Measurements from ENCODE around the gene ZNF277. TPM values are rescaled to one million over a fixed set of nuclear protein-coding genes. Genes with fewer than 3 reads are reported as not detected.

Gene ZNF277
- total RNA-seq, 3 donors from 2014 or later = 30.8 to 38.3 (median 34.2) TPM

DNA sequence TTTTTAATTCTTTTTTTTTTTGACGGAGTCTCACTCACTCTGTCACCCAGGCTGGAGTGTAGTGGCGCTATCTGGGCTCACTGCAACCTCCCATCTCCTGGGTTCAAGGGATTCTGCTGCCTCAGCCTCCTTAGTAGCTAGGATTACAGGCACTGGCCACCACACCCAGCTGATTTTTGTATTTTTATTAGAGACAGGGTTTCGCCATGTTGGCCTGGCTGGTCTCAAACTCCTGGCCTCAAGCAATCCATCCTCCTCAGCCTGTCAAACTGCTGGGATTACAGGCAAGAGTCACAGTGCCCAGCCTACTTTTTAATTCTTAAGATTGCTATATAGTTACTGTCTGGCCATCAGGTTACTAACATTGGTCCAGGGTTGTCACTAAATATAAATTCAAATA lies 59.6 kb downstream of the ZNF277 start:
- no peaks in the 10 kb centered on the region for H3K4me1 ChIP-seq
- H3K27ac ChIP-seq = no peak overlapping the region
- intact Hi-C loops (cut with DNase I; ENCODE audit: low total_unique reads) = no loop called here
- no peaks in the 10 kb centered on the region for H3K36me3 ChIP-seq
- H3K4me3 ChIP-seq = no peak overlapping the region
- H3K27me3 ChIP-seq = no peaks in the 10 kb centered on the region
- no peaks in the 10 kb centered on the region for H3K9me3 ChIP-seq
- TF ChIP-seq POLR2AphosphoS5 (IDR thresholded peaks at IDR 0.05) (no peak), POLR2A (IDR thresholded peaks at IDR 0.05) (no peak), CTCF (IDR thresholded peaks at IDR 0.05) (no peak)
- DNase-seq (ENCODE audit: low spot score in 2 of 2) = no peak

GRCh38 chr7:112266595-112267270 lies 60.2 kb downstream of the ZNF277 start:
- DNase-seq (ENCODE audit: low spot score in 2 of 2) = no peak
- TF ChIP-seq CTCF (IDR thresholded peaks at IDR 0.05) = no peak
- no peak for TF ChIP-seq POLR2A (IDR thresholded peaks at IDR 0.05)
- intact Hi-C loops (cut with DNase I; ENCODE audit: low total_unique reads) = no loop called here
- no peaks in the 10 kb centered on the region for H3K4me1 ChIP-seq
- no peak overlapping the region for H3K4me3 ChIP-seq
- no peak overlapping the region for H3K27ac ChIP-seq
- H3K9me3 ChIP-seq = no peaks in the 10 kb centered on the region
- no peaks in the 10 kb centered on the region for H3K36me3 ChIP-seq
- no peaks in the 10 kb centered on the region for H3K27me3 ChIP-seq

DNA sequence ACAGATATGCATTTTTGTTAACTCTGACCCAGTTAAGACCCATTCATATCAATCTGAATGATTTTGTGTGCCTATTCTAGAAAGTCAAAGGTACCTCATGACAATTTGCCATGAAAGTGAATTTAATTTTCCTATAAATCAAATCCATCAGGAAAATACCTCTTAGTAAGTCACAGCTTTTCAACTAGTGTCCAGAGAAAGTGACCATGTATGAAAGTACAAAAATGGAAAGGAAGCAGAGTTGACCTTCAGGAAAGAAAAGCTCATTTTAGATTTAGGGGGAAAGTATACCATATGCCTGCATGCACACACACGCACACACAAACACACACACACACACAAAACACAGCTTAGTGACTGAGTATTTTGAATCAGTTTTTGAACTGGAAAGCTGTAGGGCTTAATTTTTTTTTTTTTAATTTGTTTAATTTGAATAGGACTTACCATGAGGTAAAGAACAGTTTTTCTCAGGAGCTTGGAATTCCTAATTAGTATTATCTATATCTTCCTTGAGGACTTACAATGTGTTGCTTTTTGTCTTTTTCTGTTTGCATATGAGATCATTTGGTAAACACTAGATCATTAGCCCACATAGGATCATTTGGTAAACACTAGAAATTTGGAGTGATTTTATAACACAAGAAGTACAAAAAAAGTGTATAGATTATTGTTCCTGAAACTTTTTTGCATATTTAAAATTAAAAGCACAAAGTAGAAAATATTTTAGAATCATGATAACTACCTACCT lies 61.6 kb downstream of the ZNF277 start:
- intact Hi-C loops (cut with DNase I; ENCODE audit: low total_unique reads) = no loop called here
- Histone ChIP-seq H3K27me3 (no peaks in the 10 kb centered on the region), H3K9me3 (no peaks in the 10 kb centered on the region), H3K36me3 (no peaks in the 10 kb centered on the region), H3K4me1 (no peaks in the 10 kb centered on the region), H3K27ac (no peak overlapping the region), H3K4me3 (no peak overlapping the region)
- TF ChIP-seq CTCF (IDR thresholded peaks at IDR 0.05) (no peak), POLR2A (IDR thresholded peaks at IDR 0.05) (no peak), POLR2AphosphoS5 (IDR thresholded peaks at IDR 0.05) (no peak)
- DNase-seq (ENCODE audit: low spot score in 2 of 2) = no peak

DNA sequence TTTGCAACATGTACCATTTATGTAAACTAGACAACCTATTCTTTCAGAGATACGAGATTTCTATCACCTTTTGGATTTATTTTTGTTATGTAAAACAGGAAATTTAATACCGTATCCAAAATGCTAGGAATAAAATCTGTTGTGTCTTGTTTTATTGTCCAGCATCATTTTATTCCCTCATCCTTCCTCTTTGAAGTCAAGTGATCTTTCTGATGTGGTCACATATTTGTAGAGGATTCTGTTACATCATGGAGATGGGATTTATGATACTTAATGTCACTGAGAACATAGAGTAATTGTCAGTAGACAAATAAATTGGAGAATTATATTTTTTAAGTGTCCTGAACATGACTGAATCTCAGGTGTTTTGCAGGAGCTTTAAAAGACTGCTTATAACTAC lies 64.7 kb downstream of the ZNF277 start:
- Histone ChIP-seq H3K9me3 (no peaks in the 10 kb centered on the region), H3K27ac (no peak overlapping the region), H3K4me1 (no peaks in the 10 kb centered on the region), H3K27me3 (no peaks in the 10 kb centered on the region), H3K36me3 (no peaks in the 10 kb centered on the region), H3K4me3 (no peak overlapping the region)
- intact Hi-C loops (cut with DNase I; ENCODE audit: low total_unique reads) = no loop called here
- no peak for TF ChIP-seq CTCF (IDR thresholded peaks at IDR 0.05)
- no peak for TF ChIP-seq POLR2A (IDR thresholded peaks at IDR 0.05)
- no peak for TF ChIP-seq POLR2AphosphoS5 (IDR thresholded peaks at IDR 0.05)
- no peak for DNase-seq (ENCODE audit: low spot score in 2 of 2)

GRCh38 chr7:112272921-112273561 lies 66.5 kb downstream of the ZNF277 start:
- H3K9me3 ChIP-seq = no peaks in the 10 kb centered on the region
- H3K27ac ChIP-seq = no peak overlapping the region
- H3K27me3 ChIP-seq = no peaks in the 10 kb centered on the region
- no peaks in the 10 kb centered on the region for H3K4me1 ChIP-seq
- no peak overlapping the region for H3K4me3 ChIP-seq
- no peak for DNase-seq (ENCODE audit: low spot score in 2 of 2)
- intact Hi-C loops (cut with DNase I; ENCODE audit: low total_unique reads) = no loop called here
- H3K36me3 ChIP-seq = no peaks in the 10 kb centered on the region
- no peak for TF ChIP-seq POLR2AphosphoS5 (IDR thresholded peaks at IDR 0.05)
- TF ChIP-seq POLR2A (IDR thresholded peaks at IDR 0.05) = no peak
- no peak for TF ChIP-seq CTCF (IDR thresholded peaks at IDR 0.05)
